HepG2 (cell line): ENCODE results near the gene NDST1. TPM values are rescaled to one million over a fixed set of nuclear protein-coding genes. Genes with fewer than 3 reads are reported as not detected.

Source experiments
- EED ChIP-seq: sonication (generic); formaldehyde crosslinking; IDR thresholded peaks from 2 replicates; pipeline ENCODE4 v1.5.0; 2020; ENCODE audit warnings: mild to moderate bottlenecking, missing genetic modification reagents
- FOXM1 ChIP-seq: sonication (generic); formaldehyde crosslinking; IDR thresholded peaks from 2 replicates; pipeline ENCODE4 v1.5.0; 2020; ENCODE audit warnings: missing genetic modification reagents
- HNF4A ChIP-seq: sonication (generic); formaldehyde crosslinking; IDR thresholded peaks from 2 replicates; pipeline ENCODE4 v1.4.0; 2020; ENCODE audit warnings: missing genetic modification reagents
- IKZF4 ChIP-seq: sonication (generic); formaldehyde crosslinking; IDR thresholded peaks from 2 replicates; pipeline ENCODE4 v1.5.1; 2020; ENCODE audit warnings: borderline replicate concordance, mild to moderate bottlenecking, low read depth, missing genetic modification reagents; ENCODE audit errors: not compliant biosample characterization
- MIER3 ChIP-seq: IDR thresholded peaks from 2 replicates; pipeline ENCODE4 v1.6.1; 2016; ENCODE audit warnings: missing compliant biosample characterization, borderline replicate concordance
- NFIB ChIP-seq: sonication (generic); formaldehyde crosslinking; IDR thresholded peaks from 2 replicates; pipeline ENCODE4 v1.9.0; 2021; ENCODE audit warnings: missing genetic modification reagents, mild to moderate bottlenecking, borderline replicate concordance
- NR1H2 ChIP-seq: sonication (generic); formaldehyde crosslinking; IDR thresholded peaks from 2 replicates; pipeline ENCODE4 v1.8.1; 2022; ENCODE audit warnings: low read depth, missing genetic modification reagents, borderline replicate concordance
- NR2C2 ChIP-seq: sonication (generic); formaldehyde crosslinking; IDR thresholded peaks from 2 replicates; pipeline ENCODE4 v1.4.0; 2020; ENCODE audit warnings: missing genetic modification reagents, mild to moderate bottlenecking, moderate library complexity, borderline replicate concordance
- ONECUT2 ChIP-seq: sonication (generic); formaldehyde crosslinking; IDR thresholded peaks from 2 replicates; pipeline ENCODE4 v1.4.0; 2020; ENCODE audit warnings: missing genetic modification reagents
- TBX2 ChIP-seq: sonication (generic); formaldehyde crosslinking; IDR thresholded peaks from 2 replicates; pipeline ENCODE4 v1.5.0; 2020; ENCODE audit warnings: missing genetic modification reagents, mild to moderate bottlenecking, borderline replicate concordance
- YEATS2 ChIP-seq: sonication (generic); formaldehyde crosslinking; IDR thresholded peaks from 2 replicates; pipeline ENCODE4 v1.4.0; 2020; ENCODE audit warnings: missing genetic modification reagents, borderline replicate concordance
- ZC3H13 ChIP-seq: sonication (generic); formaldehyde crosslinking; IDR thresholded peaks from 2 replicates; pipeline ENCODE4 v1.8.1; 2023; ENCODE audit warnings: mild to moderate bottlenecking, missing genetic modification reagents, moderate library complexity
- ZNF12 ChIP-seq: sonication (generic); formaldehyde crosslinking; IDR thresholded peaks from 2 replicates; pipeline ENCODE4 v1.5.0; 2020; ENCODE audit warnings: missing genetic modification reagents
- ZNF180 ChIP-seq: sonication (generic); formaldehyde crosslinking; IDR thresholded peaks from 2 replicates; pipeline ENCODE4 v1.4.0; 2020; ENCODE audit warnings: low read depth, missing genetic modification reagents, borderline replicate concordance
- ZNF589 ChIP-seq: sonication (generic); formaldehyde crosslinking; conservative IDR thresholded peaks from 2 replicates; pipeline ENCODE4 v1.8.0; 2022; ENCODE audit warnings: mild to moderate bottlenecking, moderate library complexity, missing genetic modification reagents
- ZNF720 ChIP-seq: sonication (generic); formaldehyde crosslinking; IDR thresholded peaks from 2 replicates; pipeline ENCODE4 v1.4.0; 2020; ENCODE audit warnings: missing genetic modification reagents
- polyA plus RNA-seq, 8 experiments: library from polyadenylated mRNA; depleted of rRNA in 3 of 8; stranded (reverse) in 7 of 8; unstranded in 1 of 8; fragments of >200 nt; fragmentation: Illumina TruSeq in 4 of 8; extraction: Trizol in 4 of 8; gene quantifications; 2 replicates each; pipeline versions ENCODE4 v1.2.1 to v1.2.3, GENCODE V29; 2011 to 2016; ENCODE audit warnings: low read depth in 4 of 8, missing spikeins in 1 of 8, mixed read lengths in 1 of 8; ENCODE audit not compliant: insufficient read depth in 1 of 8
- total RNA-seq, 5 experiments: library from RNA; depleted of rRNA; stranded (reverse); fragments of >200 nt; fragmentation: Illumina TruSeq; extraction: Trizol; gene quantifications; 2 replicates each; pipeline ENCODE4 v1.2.3, GENCODE V29; 2016; ENCODE audit warnings: low read depth in 1 of 5
- TF ChIP-seq, protein P1 (sequence below): IDR thresholded peaks from 2 replicates; pipeline ENCODE4 v1.6.1; 2012; ENCODE audit warnings: low read length, improper control_type of control experiment
- TF ChIP-seq, protein P2 (sequence below): sonication (generic); formaldehyde crosslinking; IDR thresholded peaks from 2 replicates; pipeline ENCODE4 v1.4.0; 2020; ENCODE audit warnings: missing genetic modification reagents, borderline replicate concordance
- TF ChIP-seq, protein P3 (sequence below): sonication (generic); formaldehyde crosslinking; IDR thresholded peaks from 2 replicates; pipeline ENCODE4 v1.9.0; 2021; ENCODE audit warnings: missing genetic modification reagents, mild to moderate bottlenecking, borderline replicate concordance
- TF ChIP-seq, protein P4 (sequence below): sonication (generic); formaldehyde crosslinking; IDR thresholded peaks from 2 replicates; pipeline ENCODE4 v1.4.0; 2020; ENCODE audit warnings: mild to moderate bottlenecking, missing genetic modification reagents, borderline replicate concordance

Gene NDST1
- total and polyA plus RNA-seq, 2 of the 13 experiments (the other 11 are each of a cell fraction or from before 2014, with no cell fraction given), result 23.8 to 26.2 TPM

DNA sequence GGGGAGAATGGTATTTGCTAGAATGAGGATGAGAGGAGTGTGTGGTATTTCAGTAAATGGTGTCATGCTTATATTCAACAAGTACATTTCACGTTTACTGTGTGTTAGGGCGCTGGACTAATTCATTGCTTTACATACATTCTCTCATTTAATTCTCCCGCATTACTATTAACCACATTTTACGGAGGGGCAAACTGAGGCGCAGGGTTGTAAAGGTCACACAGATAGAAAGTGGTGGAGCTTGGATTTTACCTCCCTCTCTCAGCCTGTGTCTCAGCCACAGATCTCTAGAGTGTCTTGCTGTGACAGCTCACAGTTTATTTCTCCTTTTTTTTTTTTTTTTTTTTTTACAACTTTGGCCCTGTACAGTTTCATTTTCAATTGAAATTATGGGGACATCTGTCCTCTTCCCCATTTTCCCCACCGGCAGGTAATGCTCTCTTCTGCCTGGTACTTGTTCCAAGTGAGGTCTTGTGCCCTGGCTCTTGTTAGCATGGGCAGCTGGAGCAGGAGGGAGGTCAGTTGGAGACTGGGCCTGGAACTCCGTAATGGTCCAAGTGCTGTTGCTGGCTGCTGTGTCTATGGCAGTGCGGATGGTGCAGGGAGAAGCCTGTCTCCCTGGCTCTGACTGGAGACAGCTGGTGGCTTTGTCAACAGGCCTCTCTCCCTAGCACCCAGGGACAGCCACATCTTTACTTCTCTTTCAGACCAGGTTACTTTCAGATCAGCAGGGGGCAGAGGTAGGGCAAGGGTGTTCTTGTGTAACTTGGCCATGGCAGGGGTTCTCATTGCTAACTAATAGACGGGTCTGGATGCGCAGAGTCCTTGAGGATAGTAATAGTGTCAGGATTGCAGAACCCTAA lies 20.5 kb upstream of the NDST1 start (continued):
- TF ChIP-seq, protein P1, sequence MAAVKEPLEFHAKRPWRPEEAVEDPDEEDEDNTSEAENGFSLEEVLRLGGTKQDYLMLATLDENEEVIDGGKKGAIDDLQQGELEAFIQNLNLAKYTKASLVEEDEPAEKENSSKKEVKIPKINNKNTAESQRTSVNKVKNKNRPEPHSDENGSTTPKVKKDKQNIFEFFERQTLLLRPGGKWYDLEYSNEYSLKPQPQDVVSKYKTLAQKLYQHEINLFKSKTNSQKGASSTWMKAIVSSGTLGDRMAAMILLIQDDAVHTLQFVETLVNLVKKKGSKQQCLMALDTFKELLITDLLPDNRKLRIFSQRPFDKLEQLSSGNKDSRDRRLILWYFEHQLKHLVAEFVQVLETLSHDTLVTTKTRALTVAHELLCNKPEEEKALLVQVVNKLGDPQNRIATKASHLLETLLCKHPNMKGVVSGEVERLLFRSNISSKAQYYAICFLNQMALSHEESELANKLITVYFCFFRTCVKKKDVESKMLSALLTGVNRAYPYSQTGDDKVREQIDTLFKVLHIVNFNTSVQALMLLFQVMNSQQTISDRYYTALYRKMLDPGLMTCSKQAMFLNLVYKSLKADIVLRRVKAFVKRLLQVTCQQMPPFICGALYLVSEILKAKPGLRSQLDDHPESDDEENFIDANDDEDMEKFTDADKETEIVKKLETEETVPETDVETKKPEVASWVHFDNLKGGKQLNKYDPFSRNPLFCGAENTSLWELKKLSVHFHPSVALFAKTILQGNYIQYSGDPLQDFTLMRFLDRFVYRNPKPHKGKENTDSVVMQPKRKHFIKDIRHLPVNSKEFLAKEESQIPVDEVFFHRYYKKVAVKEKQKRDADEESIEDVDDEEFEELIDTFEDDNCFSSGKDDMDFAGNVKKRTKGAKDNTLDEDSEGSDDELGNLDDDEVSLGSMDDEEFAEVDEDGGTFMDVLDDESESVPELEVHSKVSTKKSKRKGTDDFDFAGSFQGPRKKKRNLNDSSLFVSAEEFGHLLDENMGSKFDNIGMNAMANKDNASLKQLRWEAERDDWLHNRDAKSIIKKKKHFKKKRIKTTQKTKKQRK, result no peak
- no peak for TF ChIP-seq YEATS2 (CRISPR knock-in tag)
- no peak for TF ChIP-seq ZNF180
- TF ChIP-seq, protein P2, sequence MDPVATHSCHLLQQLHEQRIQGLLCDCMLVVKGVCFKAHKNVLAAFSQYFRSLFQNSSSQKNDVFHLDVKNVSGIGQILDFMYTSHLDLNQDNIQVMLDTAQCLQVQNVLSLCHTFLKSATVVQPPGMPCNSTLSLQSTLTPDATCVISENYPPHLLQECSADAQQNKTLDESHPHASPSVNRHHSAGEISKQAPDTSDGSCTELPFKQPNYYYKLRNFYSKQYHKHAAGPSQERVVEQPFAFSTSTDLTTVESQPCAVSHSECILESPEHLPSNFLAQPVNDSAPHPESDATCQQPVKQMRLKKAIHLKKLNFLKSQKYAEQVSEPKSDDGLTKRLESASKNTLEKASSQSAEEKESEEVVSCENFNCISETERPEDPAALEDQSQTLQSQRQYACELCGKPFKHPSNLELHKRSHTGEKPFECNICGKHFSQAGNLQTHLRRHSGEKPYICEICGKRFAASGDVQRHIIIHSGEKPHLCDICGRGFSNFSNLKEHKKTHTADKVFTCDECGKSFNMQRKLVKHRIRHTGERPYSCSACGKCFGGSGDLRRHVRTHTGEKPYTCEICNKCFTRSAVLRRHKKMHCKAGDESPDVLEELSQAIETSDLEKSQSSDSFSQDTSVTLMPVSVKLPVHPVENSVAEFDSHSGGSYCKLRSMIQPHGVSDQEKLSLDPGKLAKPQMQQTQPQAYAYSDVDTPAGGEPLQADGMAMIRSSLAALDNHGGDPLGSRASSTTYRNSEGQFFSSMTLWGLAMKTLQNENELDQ (CRISPR knock-in tag), result no peak
- peak; percentile 12; the same call in 1 of the 2 replicates for TF ChIP-seq MIER3 (CRISPR knock-in tag)
- TF ChIP-seq HNF4A (CRISPR knock-in tag), result 0 out of 2 replicates have a peak, but pooled peaks have one; percentile 21
- no peak for TF ChIP-seq ZNF589 (CRISPR knock-in tag)
- TF ChIP-seq IKZF4 (CRISPR knock-in tag), result no peak
- TF ChIP-seq EED (CRISPR knock-in tag), result no peak
- TF ChIP-seq ZC3H13, result no peak
- no peak for TF ChIP-seq NR1H2 (CRISPR knock-in tag)
- TF ChIP-seq FOXM1 (CRISPR knock-in tag), result no peak
- TF ChIP-seq, protein P3, sequence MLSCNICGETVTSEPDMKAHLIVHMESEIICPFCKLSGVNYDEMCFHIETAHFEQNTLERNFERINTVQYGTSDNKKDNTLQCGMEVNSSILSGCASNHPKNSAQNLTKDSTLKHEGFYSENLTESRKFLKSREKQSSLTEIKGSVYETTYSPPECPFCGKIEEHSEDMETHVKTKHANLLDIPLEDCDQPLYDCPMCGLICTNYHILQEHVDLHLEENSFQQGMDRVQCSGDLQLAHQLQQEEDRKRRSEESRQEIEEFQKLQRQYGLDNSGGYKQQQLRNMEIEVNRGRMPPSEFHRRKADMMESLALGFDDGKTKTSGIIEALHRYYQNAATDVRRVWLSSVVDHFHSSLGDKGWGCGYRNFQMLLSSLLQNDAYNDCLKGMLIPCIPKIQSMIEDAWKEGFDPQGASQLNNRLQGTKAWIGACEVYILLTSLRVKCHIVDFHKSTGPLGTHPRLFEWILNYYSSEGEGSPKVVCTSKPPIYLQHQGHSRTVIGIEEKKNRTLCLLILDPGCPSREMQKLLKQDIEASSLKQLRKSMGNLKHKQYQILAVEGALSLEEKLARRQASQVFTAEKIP (CRISPR knock-in tag), result no peak
- TF ChIP-seq ONECUT2 (CRISPR knock-in tag), result no peak
- TF ChIP-seq TBX2, result peak; percentile 77
- no peak for TF ChIP-seq NFIB (CRISPR knock-in tag)
- no peak for TF ChIP-seq ZNF12
- TF ChIP-seq ZNF720, result no peak
- no peak for TF ChIP-seq NR2C2 (CRISPR knock-in tag)
- TF ChIP-seq, protein P4, sequence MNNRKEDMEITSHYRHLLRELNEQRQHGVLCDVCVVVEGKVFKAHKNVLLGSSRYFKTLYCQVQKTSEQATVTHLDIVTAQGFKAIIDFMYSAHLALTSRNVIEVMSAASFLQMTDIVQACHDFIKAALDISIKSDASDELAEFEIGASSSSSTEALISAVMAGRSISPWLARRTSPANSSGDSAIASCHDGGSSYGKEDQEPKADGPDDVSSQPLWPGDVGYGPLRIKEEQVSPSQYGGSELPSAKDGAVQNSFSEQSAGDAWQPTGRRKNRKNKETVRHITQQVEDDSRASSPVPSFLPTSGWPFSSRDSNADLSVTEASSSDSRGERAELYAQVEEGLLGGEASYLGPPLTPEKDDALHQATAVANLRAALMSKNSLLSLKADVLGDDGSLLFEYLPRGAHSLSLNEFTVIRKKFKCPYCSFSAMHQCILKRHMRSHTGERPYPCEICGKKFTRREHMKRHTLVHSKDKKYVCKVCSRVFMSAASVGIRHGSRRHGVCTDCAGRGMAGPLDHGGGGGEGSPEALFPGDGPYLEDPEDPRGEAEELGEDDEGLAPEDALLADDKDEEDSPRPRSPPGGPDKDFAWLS (CRISPR knock-in tag), result no peak
